Fibroblast of skin of abdomen (primary cell): ENCODE measurements around the gene BARHL1.

ENCODE experiments used
- DNase-seq: peaks from one replicate; pipeline ENCODE4 v3.0.0-alpha.2; 2013

BARHL1 gene

DNA sequence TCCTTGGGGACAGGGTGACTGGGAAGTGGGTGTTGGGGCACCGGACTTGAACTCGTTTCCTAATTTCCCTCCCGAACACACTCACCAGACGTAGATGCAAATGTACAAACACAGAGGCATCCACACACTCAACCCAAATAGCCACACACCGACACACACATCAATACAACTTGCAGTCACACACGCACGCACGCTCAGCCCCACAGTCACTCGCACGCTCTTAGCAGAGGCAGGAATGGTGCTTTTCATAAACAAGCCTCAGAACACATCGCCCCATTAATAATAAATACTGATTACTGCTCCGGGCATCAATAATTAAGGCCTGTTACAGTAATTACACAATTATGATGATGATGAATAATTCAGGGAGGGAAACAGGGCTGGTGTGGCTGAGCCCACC, 5.7 kb downstream of the BARHL1 start:
- no peak for DNase-seq

DNA sequence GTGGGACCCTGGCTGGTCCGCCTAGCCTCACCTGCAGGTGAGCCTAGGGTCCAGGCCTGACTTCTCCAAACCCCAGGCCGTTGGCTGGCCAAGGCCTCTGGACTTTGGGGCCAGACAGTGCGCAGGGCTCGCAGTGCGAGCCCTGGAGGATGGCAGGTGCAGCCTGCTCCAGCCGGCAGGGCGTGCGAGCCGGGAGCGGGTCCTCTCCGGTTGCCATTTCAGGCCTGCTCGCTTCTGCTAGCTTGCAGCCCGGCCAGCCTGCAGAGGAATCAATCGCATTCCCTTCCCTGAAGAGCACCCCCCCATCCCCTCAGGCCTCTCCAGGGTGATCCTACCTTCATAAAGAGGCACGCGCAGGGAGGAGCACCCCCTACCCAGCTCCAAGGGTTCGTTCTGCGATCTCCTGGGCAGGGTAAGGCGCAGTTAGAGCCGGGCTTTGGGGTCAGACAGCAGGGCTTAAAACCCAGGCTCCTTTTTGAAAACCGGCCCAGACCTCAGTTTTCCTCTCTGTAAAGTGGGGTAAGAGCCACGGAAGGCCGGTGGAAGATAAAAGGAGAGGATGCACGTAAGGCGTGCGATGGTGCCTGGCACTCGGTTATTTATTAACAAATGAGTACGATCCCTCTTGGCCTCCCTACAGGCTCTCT, 6.2 kb downstream of the BARHL1 start:
- no peak for DNase-seq

DNA sequence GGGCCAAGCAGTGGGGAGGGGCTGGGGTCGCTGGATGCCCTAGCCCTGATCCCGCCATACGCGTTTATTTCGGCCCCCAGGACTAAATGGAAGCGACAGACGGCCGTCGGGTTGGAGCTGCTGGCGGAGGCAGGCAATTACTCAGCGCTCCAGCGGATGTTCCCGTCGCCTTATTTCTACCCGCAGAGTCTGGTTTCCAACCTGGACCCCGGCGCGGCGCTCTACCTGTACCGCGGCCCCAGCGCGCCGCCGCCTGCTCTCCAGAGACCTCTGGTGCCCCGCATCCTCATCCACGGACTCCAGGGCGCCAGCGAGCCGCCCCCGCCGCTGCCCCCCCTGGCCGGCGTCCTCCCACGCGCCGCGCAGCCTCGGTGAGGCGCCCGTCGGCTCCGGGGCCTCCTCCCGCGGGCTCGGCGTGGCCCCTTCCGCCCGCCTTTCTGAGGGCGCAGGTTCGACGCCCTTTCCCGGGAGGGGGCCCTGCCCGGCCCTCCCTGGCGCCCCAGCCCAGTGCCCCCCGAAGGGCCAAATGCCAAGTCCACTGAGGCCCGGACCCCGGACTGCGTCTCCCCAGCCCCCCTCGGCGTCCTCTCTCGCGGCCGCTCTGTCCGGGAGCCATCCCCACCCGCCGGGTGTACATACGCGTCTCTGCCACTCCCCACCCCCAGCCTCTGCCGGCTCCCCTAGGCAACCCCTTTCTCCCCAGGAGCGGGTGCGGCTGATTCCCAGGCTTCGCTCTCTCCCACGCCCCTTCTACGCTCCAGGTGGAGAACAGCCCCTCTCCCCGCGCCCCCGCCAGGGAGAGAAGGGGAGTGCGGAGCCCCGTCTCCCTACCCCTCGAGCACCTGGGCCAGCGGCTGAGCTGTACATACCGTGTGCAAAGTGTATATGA, 7.0 kb downstream of the BARHL1 start:
- no peak for DNase-seq

DNA sequence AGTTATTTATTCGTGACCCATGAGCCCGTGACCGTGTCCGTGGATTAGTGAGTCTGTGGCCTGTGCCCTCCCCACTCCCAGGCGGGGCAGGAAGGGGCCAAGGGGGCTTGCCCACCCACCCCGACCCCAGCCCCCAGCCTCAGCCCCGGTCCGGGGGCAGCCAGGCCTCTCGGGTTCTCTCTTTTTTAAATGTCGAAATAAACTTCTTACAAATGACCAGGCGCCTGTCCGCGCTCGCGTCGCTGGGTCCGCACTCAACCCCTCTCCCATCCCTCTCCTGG, 7.6 kb downstream of the BARHL1 start:
- DNase-seq, result no peak

DNA sequence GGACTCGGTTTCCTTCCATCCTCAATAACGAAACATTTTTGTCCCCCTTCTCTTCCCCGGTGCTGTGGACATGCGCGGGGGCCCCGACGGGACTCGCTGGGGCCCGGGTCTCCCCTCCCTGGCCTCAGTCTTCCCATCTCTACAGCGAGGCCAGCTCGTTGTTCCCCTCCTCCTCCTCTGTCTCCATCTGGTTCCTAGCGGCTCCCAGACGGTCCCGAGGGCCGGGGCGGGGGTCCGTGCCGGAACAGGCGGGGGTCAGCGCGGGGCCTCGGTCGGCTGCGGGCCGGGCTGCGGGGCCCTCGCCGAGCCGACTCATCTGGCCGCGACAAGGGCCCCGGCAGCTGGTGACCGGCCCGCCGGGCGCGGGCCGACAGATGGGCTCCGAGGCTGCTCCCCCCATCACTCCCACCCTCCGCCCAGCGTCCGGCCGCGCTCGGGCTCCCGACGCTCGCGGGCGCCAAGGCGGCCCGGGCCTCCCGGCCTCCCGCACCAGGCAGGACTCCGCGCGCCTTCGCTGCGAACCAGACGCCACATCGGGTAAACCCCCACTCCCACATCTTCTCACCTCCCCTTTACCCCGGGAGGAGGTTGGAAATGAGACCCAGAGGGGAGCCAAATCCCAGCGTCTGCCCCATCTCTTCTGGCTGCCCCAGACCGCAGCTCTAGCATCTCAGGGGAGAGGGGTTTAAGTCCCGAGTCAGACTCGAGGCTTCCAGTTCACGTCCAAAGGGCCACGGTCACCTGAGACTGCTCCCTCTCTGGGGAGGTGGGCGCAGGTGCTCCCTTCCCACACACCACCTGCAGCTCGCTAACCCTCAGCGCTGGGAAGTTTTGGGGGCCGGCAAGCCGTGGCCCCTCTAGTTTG, 8.1 kb downstream of the BARHL1 start:
- no peak for DNase-seq

DNA sequence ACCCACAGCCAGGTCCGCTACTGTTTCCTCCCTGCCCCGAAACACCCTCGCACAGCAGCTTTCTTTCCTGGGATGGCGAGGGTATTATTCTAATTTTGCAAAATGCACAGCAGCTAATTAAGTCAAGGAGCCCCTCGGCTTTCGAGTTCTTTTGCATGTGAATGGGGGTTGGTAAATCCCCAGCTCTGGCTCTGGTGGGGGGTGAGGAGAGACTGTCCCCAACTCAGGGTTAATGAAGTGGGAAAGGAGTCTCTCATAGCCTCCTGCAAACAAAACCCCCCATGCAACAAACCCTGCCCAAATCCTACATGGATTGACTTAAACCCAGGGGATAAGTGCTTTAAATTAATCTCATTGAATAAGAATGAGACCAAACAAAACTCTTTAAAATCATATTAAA, 8.8 kb downstream of the BARHL1 start:
- no peak for DNase-seq

DNA sequence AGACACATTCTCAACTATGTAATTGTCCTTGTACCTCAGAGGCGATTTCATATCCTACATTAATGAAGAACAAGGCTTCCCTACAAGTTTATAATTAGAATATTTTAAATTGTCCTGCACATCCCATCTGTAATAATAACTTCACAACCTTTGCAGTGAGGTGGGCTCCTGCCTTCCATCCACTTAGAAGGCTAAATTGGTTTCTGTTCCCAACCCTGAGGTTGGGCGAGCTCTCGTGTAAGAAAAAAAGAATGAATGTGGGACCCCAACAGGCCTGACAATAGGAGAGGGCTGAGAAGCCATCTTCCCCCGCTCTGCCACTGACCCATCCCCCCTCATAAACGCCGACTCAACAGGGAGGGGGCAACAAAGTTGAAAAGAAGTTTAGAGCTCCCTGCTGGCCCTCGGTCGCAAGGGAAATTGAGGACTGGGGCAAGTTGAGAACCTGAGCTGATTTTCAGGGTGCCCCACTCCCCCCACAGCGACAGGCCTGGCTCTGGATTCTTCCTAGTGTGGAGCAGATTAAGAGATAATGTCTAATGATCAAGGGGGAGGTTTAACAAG, 9.4 kb downstream of the BARHL1 start:
- DNase-seq, result no peak

DNA sequence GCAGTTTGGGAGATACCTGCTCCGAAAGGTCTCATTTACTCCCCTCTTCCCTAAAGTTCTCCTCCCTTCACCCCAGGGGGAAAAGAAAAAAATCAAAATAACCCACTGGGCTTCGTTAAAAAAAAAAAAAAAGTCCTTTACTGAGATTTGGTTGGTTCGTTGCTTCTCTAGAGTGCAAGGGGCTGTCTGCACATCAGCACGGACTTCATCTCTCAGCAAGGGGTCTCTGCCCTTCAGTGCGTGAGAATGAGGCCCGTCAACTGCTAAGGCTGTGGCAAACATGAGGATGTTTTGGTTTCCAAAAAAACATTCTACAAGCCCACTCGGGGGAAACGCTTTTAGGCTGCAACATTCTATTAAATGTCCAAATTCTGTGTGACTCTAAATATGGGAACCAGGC, 10.0 kb downstream of the BARHL1 start:
- DNase-seq, result no peak

DNA sequence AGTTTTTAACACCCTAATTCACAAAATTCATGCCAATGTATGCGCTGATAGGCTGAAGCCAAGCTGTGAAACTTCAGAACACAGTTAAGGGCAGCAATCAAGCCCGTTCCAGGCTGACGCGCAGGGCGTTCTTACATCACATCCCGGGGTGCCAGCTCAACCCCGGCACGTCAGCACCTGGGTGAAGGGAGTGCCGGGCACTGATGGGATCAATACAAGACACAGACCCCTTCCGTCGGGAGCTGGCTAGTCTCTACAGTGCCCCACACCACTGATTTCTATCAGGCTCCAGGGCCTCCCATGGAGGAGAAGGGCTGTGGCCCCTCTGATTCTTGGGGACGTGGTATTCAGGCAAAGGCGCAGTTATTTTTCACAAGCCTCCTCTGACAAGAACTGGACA, 12.0 kb downstream of the BARHL1 start:
- no peak for DNase-seq

DNA sequence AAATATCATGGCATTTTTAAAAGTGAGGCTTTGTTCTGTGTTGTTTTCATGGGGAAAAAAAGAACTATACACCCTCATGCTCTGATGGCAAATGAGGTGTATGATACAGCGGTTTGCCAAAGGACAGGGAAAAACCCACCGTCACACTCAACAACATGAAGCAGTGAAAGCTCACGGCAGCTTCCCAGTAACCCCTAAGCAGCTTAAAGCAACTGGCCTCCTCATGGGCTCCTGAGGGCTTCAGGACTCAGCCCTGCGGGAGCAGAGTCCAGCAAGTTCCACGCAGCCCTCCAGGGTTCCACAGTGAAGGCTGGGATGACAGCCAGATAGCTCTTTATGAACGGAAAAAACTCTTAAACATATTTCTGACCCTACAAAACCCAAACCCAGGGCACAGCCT, 12.9 kb downstream of the BARHL1 start:
- no peak for DNase-seq

DNA sequence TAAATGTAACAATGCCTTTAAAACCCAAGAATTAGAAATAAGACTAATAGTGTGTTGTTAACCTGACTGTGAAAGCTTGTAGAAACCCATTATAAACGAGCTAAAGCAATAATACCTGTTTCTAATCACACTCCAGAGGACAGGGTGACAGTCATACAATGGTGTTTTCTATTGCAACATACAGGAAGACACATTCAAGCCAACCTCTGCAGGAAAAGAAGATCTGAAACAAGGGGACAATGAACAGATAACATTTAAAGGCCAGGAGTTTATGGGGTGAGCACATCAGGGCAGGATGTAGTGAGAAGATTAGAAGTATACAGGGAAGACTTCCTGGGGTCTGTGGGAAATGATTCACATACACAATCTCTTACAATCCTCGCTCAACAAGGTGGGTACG, 13.8 kb downstream of the BARHL1 start:
- no peak for DNase-seq

DNA sequence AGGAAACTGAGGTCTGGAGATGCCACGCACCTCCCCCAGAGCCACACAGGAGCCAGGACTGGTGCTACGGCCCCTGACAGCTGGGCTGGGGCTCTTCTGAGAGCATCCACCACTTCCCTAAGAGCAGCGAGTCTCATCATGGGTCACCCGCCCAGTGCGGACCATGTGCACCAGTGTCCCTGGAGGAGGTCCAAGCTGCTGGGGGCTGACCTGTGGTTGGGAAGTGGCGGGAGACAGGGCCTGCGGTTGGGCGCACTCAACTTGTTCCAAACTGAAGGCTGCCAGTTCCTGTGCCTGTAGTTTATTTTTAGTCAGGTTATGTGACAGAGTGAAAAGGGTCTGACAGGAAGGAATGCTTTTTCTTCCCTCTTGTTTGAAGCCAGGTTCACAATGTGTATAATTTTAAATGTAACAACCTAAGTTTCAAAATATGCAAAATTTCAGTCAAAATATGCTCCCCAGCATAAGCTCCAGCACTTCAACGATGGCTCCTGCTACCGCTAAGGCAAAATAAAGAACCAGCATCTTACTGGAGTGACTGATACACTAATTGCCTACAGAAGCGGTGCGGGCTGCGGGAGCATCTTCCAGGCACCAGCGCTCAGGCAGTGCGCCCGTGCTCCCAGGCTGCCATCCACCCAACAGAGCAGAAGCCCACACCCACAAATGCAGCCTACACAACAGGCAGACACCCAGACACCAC, 14.8 kb downstream of the BARHL1 start:
- DNase-seq, result no peak

DNA sequence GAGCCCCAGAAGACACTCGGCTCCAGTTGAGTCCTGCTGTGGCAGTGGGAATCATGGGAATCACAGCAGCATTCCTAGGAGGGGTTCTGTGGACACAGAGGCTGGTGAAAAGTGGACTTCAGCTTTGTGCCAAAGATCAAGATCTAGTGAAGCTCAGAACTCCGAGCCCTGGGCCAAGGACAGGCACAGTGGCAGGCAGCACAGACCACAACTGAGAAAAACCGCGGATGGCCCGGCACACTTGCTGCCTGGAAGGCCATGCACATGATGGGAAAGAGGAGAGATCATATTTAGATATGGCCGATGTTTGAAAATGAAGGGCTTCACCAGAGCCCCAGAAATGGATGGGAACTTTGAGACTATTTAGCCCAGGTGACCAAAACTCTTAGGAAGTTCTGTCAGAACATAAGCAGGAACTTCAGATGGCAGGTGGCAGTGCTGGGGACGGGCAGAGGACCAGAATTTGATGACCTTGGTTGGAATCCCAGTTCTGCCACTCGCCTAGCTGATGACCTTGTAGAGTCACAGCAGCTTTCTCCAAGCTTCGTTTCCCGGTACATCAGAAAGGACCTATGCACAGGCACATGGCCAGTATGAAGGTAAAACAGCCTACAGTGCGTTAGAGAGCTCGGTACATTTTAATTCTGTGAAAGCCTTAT, 18.0 kb downstream of the BARHL1 start:
- no peak for DNase-seq

DNA sequence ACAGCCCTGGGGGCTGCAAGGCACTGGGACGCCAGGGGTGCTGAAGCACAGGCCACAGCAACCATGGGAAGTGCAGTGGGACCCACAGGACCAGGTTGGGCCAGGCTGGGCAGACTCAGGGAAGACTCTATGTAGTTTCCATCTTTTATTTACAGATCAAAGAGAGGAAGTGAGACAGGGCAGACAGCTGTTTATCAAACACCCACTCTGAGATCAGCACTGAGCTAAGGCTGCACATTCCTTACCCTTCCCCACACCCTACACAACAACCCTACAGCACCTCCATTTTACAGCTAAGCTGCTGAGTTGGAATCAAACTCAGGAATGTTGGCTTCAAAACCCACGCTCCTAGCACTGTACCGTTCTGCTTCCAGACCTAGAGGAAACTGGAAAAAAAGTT, 19.8 kb downstream of the BARHL1 start:
- DNase-seq, result no peak

DNA sequence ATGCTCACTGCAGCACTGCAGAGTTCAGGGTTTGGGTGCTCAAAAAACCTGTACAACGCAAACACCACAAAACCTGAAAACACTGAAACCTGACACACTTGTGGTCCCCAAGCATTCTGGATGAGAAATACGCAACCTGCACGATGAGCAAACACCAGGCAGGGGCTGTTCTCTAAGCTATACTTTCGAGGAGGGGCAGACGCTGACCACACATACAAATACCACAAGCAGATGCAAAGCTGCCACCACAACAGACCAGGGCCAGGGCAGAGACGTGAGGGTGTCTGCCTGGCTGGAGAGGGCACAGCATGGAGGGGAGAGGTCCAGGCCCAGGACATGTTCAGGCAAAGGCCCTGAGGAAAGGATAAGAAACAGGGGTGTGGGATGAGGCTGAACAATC, 23.0 kb downstream of the BARHL1 start:
- no peak for DNase-seq

DNA sequence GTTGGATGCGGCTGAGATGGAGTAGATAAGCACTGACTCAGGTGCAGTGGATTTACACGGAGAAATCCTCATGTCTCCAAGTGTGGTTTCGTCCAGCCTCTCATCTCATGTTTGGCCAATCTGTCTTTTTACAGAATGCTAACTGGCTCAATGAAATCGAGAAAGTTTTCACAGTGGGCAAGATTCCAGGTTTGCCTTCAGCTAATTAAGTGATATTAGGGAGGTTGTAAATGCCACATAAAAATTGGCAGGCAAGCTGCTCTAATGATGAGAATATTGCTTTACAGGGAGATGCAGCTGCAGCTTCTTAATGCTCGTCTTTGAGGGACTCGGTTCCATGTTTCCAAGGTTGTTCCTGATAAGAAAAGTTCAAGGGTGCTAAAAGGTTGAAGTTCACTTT, 23.7 kb downstream of the BARHL1 start:
- DNase-seq, result no peak

DNA sequence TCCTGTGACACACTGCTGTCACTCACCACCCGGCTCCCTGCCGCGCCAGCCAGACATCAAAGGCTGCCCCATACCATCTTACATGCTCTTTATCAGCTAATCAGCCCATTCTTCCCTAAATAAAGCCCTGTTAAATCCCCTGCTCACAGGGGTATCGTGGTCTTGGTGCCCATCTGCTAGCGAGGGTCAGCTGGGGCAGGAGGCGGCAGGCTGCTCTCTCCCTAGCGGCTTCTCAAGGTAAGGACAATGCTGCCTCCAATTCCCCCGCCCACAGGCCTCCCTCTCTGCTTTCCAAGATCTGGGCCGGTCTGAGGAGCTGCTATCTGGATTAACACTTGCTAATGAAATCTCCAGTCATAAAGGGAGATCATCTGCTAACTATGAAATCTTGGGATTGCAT, 26.8 kb downstream of the BARHL1 start:
- DNase-seq, result no peak

DNA sequence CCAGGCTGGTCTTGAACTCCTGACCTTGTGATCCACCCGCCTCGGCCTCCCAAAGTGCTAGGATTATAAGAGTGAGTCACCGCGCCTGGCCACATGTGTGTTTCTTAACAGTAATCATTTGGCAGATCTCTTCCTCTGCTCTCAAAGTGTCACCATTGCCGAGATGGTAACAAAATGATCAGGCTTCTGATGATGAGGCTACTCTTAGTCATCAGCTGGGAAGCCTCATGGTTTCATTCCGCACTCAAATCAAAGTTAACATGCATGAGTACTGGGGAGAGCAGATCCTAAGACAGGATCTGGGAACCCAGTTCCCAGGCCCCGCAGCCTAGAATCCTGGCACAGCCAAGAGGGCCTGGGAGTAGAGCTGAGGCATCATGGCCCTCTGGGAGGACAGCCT, 27.4 kb downstream of the BARHL1 start:
- peak; percentile 89 for DNase-seq

DNA sequence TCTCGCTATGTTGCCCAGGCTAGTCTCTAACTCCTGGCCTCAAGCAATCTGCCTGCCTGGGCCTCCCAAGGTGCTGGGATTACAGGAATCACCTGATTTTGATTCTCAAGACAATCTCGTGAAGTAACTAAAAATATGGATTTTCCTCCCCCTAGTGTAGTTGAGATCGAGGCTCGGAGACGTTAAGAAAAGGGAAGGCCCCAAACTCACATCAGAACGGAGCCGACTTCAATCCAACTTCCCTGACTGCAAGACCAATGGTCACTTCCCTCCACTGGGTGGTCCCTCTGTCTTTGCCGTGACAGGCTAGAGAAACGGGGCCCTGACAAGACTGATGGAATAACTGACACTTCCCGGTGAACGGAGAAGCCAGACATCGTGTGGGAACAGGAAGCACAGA, 28.3 kb downstream of the BARHL1 start:
- DNase-seq, result no peak

DNA sequence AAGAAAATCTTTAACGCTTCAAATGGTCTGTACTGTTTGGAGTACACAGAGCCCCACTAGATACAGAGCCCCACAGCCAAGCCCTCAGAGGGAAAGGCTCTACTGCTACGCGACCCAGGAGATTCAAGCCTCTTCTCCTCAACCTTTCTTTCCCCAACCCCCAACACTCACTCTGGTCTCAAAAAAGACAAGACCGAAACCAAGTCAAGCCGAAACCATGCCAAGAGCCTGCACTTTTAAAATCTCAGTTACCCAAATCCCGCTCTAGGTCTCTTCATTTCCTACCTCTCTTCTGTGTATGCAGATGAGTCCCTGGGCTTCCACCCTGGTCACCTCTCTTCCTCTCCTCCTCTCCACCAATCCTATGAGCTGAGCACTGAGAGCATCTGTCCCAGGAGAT, 31.9 kb downstream of the BARHL1 start:
- DNase-seq, result no peak

DNA sequence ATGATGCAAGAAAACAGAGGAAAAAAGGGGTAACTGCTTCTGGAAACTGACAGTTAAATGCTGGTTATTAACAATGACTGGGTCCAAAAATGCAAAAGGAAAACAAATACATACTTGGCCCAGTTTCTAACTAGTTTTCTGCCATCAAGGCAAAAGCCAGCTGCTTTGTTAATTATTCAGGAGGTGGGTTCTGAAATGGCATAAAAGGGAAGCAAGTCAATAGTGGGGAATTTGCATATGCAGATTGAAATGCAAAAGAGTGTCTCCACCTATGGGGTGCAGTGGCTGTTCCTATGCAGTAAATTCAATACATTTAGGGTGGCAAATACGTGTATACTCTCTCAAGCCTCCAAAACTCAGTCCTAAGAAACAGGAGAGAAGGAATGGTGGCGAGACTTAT, 33.4 kb downstream of the BARHL1 start:
- DNase-seq, result no peak

DNA sequence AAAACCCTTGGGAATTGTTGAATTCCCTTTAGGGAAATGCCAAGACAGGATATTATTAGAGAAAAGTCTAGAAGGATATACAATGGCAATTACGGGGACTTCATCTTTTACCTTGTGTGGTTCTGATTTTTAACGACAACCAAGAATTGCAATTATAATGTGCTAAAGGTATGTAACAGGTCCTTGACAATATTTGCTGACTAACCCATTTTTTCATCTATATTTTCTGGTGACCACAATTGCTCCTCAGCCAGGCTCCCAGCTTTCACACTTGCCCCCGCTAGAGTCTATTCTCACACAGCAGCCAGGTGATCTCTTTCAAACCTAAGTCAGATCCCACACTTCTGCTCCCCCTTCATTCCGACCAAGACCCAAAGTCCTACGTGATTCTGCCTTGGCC, 34.3 kb downstream of the BARHL1 start:
- DNase-seq, result no peak
